GM13977 (cell line): ENCODE data around the gene CACNA1C.
A peak's percentile ranks its signal among the peaks of the same experiment; 100 is the strongest.

Experiments used
- DNase-seq: peaks from one replicate; pipeline ENCODE4 v3.0.0; 2012; ENCODE audit warnings: low spot score
- CTCF ChIP-seq: IDR thresholded peaks from 2 replicates; pipeline ENCODE4 v1.5.1; 2012; ENCODE audit warnings: mild to moderate bottlenecking, control low read depth; ENCODE audit not compliant: insufficient read depth; ENCODE audit errors: extremely low read depth, missing control alignments
- in situ Hi-C: fragments of 300-500 bp; cut with MboI; formaldehyde crosslinking; loops from one replicate; pipeline ENCODE4 v1.12.0; 2022; ENCODE audit warnings: low sequenced_read_pairs, low pct_unique_long_range_greater_than_20kb, mixed read lengths, inconsistent platforms; ENCODE audit not compliant: unreplicated experiment

CACNA1C gene

GRCh38 chr12:2052826-2053678 lies at the start of gene CACNA1C:
CACNA1C (plus strand) TSS chr12:2052987; CDS start chr12:2053563, 576 bp downstream.
- peak; percentile 69 for DNase-seq
- no peak for TF ChIP-seq CTCF
- in situ Hi-C loops: loop anchor here (10.0 kb wide), 1 partner anchor 532 kb away; no protein-coding TSS in a partner anchor

- no peak for TF ChIP-seq CTCF
- no peak for DNase-seq
Measured at GRCh38 chr12:2003676-2004112, 49.1 kb upstream of the CACNA1C start.

DNA sequence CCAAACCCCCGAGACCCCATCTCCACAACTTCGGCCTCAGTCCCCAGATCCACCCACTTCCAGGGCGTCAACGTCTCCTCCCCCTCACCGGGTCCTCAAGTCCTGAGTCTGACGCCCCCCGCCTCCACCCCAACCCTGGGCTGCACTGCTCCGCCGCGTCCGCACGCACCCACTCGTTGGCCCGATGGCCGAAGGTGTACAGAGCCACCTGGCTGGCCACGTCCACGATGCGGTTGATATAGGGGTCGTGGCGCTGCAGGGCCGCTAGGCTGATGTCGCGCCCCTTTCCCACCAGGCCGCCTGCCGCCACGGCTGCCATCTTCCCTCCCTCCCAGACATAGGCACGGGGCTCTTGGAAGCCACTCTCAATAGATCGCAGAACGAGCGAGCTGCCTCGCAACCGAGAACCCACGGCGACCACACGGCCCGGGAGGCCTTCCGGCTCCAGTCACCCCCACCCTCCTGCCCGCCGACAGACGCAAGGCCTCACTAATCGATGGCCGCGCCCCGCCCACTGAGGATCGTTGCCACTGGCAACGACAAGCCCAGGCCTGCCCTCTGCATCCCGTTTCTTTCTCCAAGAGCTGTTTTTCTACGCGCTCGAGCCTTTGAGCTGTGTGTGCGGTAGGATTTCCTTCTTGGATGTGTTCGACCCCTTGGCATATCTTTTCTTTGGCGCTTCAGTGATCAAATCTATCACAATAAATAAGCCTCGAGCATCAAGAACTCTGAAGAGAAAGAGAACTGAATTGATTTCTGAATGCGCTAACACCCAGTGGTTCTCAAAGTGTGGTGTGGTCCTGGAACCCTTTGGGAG lies 48.5 kb upstream of the CACNA1C start, which contains the start of gene DCP1B:
DCP1B (minus strand) TSS at position 345 of the 817 bp plus-strand sequence; CDS start at position 319, 26 bp downstream.
- DNase-seq: peak; percentile 89
- in situ Hi-C loops: no loop called here
- TF ChIP-seq CTCF: no peak

More at GRCh38 chr12:2003676-2004112, 49.1 kb upstream of the CACNA1C start:
- in situ Hi-C loops: no loop called here

- TF ChIP-seq CTCF: no peak
- no peak for DNase-seq
- in situ Hi-C loops: no loop called here
Measured at GRCh38 chr12:2008677-2009076, 44.1 kb upstream of the CACNA1C start.

GRCh38 chr12:2009623-2010022 lies 43.2 kb upstream of the CACNA1C start:
- peak; percentile 15 for TF ChIP-seq CTCF
- no peak for DNase-seq
- in situ Hi-C loops: no loop called here
